ENCODE results near the gene PGD.

- TF ChIP-seq POLR2A (IDR thresholded peaks at IDR 0.05): no peak
- TF ChIP-seq CTCF (IDR thresholded peaks at IDR 0.05): no peak
- TF ChIP-seq POLR2AphosphoS5 (IDR thresholded peaks at IDR 0.05): no peak
These were observed 52.0 kb downstream of the PGD start for GRCh38 chr1:10450836-10451235.

All from gastroesophageal sphincter (tissue), 3 donors.